WTC11 (cell line): ENCODE measurements around the gene RGS9BP. TPM values are rescaled to one million over a fixed set of nuclear protein-coding genes. Genes with fewer than 3 reads are reported as not detected.

Experiments used
- ATAC-seq: fragments of 200-7000 bp; cut with Tn5 transposase; 2 replicates; pipeline ENCODE4 v1.10.0; 2021; ENCODE audit warnings: mild to moderate bottlenecking, moderate library complexity
- CTCF ChIA-PET: fragments of 300-600 bp; sonication (Branson Sonifier 250); formaldehyde crosslinking; loops from one replicate; lab custom pipeline; 2021; ENCODE audit warnings: antibody characterized with exemption; lab: Charles Lee
- POLR2A ChIA-PET: fragments of 350-600 bp; sonication (Branson Sonifier 250); formaldehyde crosslinking; loops from one replicate; lab custom pipeline; 2021; ENCODE audit warnings: antibody characterized with exemption; lab: Charles Lee
- DNase-seq: peaks from one replicate; pipeline ENCODE4 v3.0.0; 2021; ENCODE audit warnings: low spot score
- H3K27ac Mint-ChIP-seq: 2 replicates; pipeline ENCODE4 v1.8.0; 2021; ENCODE audit warnings: mixed read lengths
- H3K27me3 Mint-ChIP-seq: 2 replicates; pipeline ENCODE4 v1.8.0; 2021; ENCODE audit warnings: low read depth, mild to moderate bottlenecking, moderate library complexity, mixed read lengths
- H3K36me3 Mint-ChIP-seq: 2 replicates; pipeline ENCODE4 v1.8.0; 2021; ENCODE audit warnings: mixed read lengths
- H3K4me1 Mint-ChIP-seq: 2 replicates; pipeline ENCODE4 v1.8.0; 2022; ENCODE audit warnings: mixed read lengths
- H3K4me3 Mint-ChIP-seq: 2 replicates; pipeline ENCODE4 v1.8.0; 2021; ENCODE audit warnings: mild to moderate bottlenecking, moderate library complexity, mixed read lengths
- H3K9me3 Mint-ChIP-seq: 2 replicates; pipeline ENCODE4 v1.8.0; 2021; ENCODE audit warnings: mixed read lengths
- ARID4B ChIP-seq: sonication (generic); formaldehyde crosslinking; IDR thresholded peaks from 2 replicates; pipeline ENCODE4 v1.8.0; 2023; ENCODE audit warnings: missing genetic modification reagents, mild to moderate bottlenecking, borderline replicate concordance
- ATF6 ChIP-seq: sonication (generic); formaldehyde crosslinking; IDR thresholded peaks from 2 replicates; pipeline ENCODE4 v1.8.1; 2023; ENCODE audit warnings: mild to moderate bottlenecking, missing genetic modification reagents
- CDX4 ChIP-seq: fragments of 250-450 bp; sonication (Bioruptor Pico); IDR thresholded peaks from 2 replicates; pipeline ENCODE4 v1.9.0; 2021; ENCODE audit warnings: moderate library complexity, mild to moderate bottlenecking, inconsistent platforms, borderline replicate concordance
- CTCF ChIP-seq: fragments of 200-600 bp; IDR thresholded peaks from 2 replicates; pipeline ENCODE4 v1.8.0; 2022; ENCODE audit warnings: antibody characterized with exemption
- E2F1 ChIP-seq: sonication (generic); formaldehyde crosslinking; IDR thresholded peaks from 2 replicates; pipeline ENCODE4 v1.8.0; 2022; ENCODE audit warnings: mild to moderate bottlenecking, missing genetic modification reagents
- E2F4 ChIP-seq: sonication (generic); formaldehyde crosslinking; IDR thresholded peaks from 2 replicates; pipeline ENCODE4 v1.8.1; 2022; ENCODE audit warnings: low read depth, mild to moderate bottlenecking, moderate library complexity, missing genetic modification reagents, borderline replicate concordance
- ERG ChIP-seq: fragments of 250-450 bp; sonication (Bioruptor Pico); IDR thresholded peaks from 2 replicates; pipeline ENCODE4 v1.8.0; 2021; ENCODE audit warnings: mild to moderate bottlenecking
- ESRRA ChIP-seq: sonication (generic); formaldehyde crosslinking; IDR thresholded peaks from 2 replicates; pipeline ENCODE4 v1.8.1; 2022; ENCODE audit warnings: mild to moderate bottlenecking, missing genetic modification reagents, borderline replicate concordance
- FOXP1 ChIP-seq: sonication (generic); formaldehyde crosslinking; IDR thresholded peaks from 2 replicates; pipeline ENCODE4 v1.8.0; 2022; ENCODE audit warnings: missing genetic modification reagents, mild to moderate bottlenecking, moderate library complexity, borderline replicate concordance
- GRHL2 ChIP-seq: fragments of 250-450 bp; sonication (Bioruptor Pico); IDR thresholded peaks from 2 replicates; pipeline ENCODE4 v1.8.0; 2022; ENCODE audit warnings: mild to moderate bottlenecking, moderate library complexity; ENCODE audit not compliant: insufficient replicate concordance, severe bottlenecking
- HMGXB4 ChIP-seq: sonication (generic); formaldehyde crosslinking; IDR thresholded peaks from 2 replicates; pipeline ENCODE4 v1.8.1; 2023; ENCODE audit warnings: mild to moderate bottlenecking, moderate library complexity, missing genetic modification reagents
- JUN ChIP-seq: sonication (generic); formaldehyde crosslinking; IDR thresholded peaks from 2 replicates; pipeline ENCODE4 v1.8.0; 2023; ENCODE audit warnings: mild to moderate bottlenecking, missing genetic modification reagents
- MLX ChIP-seq: sonication (generic); formaldehyde crosslinking; IDR thresholded peaks from 2 replicates; pipeline ENCODE4 v1.8.1; 2023; ENCODE audit warnings: mild to moderate bottlenecking, missing genetic modification reagents, moderate library complexity
- NR1H2 ChIP-seq: sonication (generic); formaldehyde crosslinking; IDR thresholded peaks from 2 replicates; pipeline ENCODE4 v1.9.0; 2021; ENCODE audit warnings: mild to moderate bottlenecking, moderate library complexity, missing genetic modification reagents
- PRRX2 ChIP-seq: fragments of 250-450 bp; sonication (Bioruptor Pico); IDR thresholded peaks from 2 replicates; pipeline ENCODE4 v1.8.0; 2021; ENCODE audit warnings: mild to moderate bottlenecking
- SP1 ChIP-seq: sonication (generic); formaldehyde crosslinking; conservative IDR thresholded peaks from 2 replicates; pipeline ENCODE4 v1.8.1; 2022; ENCODE audit warnings: missing genetic modification reagents
- ZNF416 ChIP-seq: fragments of 250-450 bp; sonication (Bioruptor Pico); IDR thresholded peaks from 2 replicates; pipeline ENCODE4 v1.9.0; 2021; ENCODE audit warnings: mild to moderate bottlenecking, inconsistent platforms
- ZNF425 ChIP-seq: fragments of 250-450 bp; sonication (Bioruptor Pico); conservative IDR thresholded peaks from 2 replicates; pipeline ENCODE4 v1.9.0; 2021; ENCODE audit warnings: mild to moderate bottlenecking
- total RNA-seq: library from RNA; stranded (reverse); gene quantifications from 3 replicates; pipeline ENCODE4 v1.2.3, GENCODE V29; 2021

Gene RGS9BP
- total RNA-seq, 1 experiment from 2014 or later: 0.24 TPM

GRCh38 chr19:32647361-32647760, 28.3 kb upstream of the RGS9BP start (continued):
- TF ChIP-seq GRHL2 (CRISPR knock-in tag) (no peak), ERG (CRISPR knock-in tag) (no peak), ARID4B (CRISPR knock-in tag) (no peak), MLX (CRISPR knock-in tag) (no peak), JUN (CRISPR knock-in tag) (no peak), ZNF416 (CRISPR knock-in tag) (no peak), ATF6 (CRISPR knock-in tag) (no peak), NR1H2 (CRISPR knock-in tag) (no peak)

GRCh38 chr19:32649751-32650150, 25.9 kb upstream of the RGS9BP start:
- H3K36me3 Mint-ChIP-seq: peaks cover 33% of the 10 kb centered on the region
- H3K4me3 Mint-ChIP-seq: no peak overlapping the region
- ATAC-seq (no peak), DNase-seq (no peak)
- H3K27ac Mint-ChIP-seq: no peak overlapping the region
- peaks cover 20% of the 10 kb centered on the region for H3K4me1 Mint-ChIP-seq
- no peaks in the 10 kb centered on the region for H3K27me3 Mint-ChIP-seq
- POLR2A ChIA-PET: no interaction called here
- no peaks in the 10 kb centered on the region for H3K9me3 Mint-ChIP-seq
- CTCF ChIA-PET: no interaction called here
- TF ChIP-seq SP1 (CRISPR knock-in tag) (no peak), E2F4 (CRISPR knock-in tag) (no peak), PRRX2 (CRISPR knock-in tag) (no peak), CTCF (no peak), HMGXB4 (CRISPR knock-in tag) (no peak), CDX4 (CRISPR knock-in tag) (no peak), FOXP1 (CRISPR knock-in tag) (no peak), ESRRA (CRISPR knock-in tag) (no peak), E2F1 (CRISPR knock-in tag) (no peak), ZNF425 (CRISPR knock-in tag) (no peak)
